Dendritic cell treated with granulocyte-macrophage colony-stimulating factor and Interleukin-4, amounts not matched to agents 40 ng/mL and 50 ng/mL, for 4 days (primary cell): ENCODE results near the gene CNOT4.

Experiments used
- H3K27ac Mint-ChIP-seq: one replicate; pipeline ENCODE4 v1.8.0; 2022; ENCODE audit warnings: mild to moderate bottlenecking, mixed read lengths
- H3K27me3 Mint-ChIP-seq: one replicate; pipeline ENCODE4 v1.8.0; 2022; ENCODE audit warnings: mild to moderate bottlenecking, mixed read lengths
- H3K36me3 Mint-ChIP-seq: one replicate; pipeline ENCODE4 v1.8.0; 2022; ENCODE audit warnings: low read depth, mixed read lengths
- H3K4me1 Mint-ChIP-seq: one replicate; pipeline ENCODE4 v1.8.0; 2022; ENCODE audit warnings: low read depth, mixed read lengths
- H3K4me3 Mint-ChIP-seq: one replicate; pipeline ENCODE4 v1.8.0; 2022; ENCODE audit warnings: mild to moderate bottlenecking, moderate library complexity, mixed read lengths
- H3K9me3 Mint-ChIP-seq: one replicate; pipeline ENCODE4 v1.8.0; 2022; ENCODE audit warnings: mixed read lengths
- intact Hi-C: fragments of 100-400 bp; cut with micrococcal nuclease; formaldehyde crosslinking; loops from one replicate; pipeline ENCODE4 v1.15.0; 2022

CNOT4 gene

GRCh38 chr7:135389971-135390370, 119.9 kb downstream of the CNOT4 start:
- H3K36me3 Mint-ChIP-seq: peaks cover 22% of the 10 kb centered on the region
- H3K9me3 Mint-ChIP-seq: no peaks in the 10 kb centered on the region
- no peak overlapping the region for H3K27ac Mint-ChIP-seq
- intact Hi-C loops: no loop called here
- no peak overlapping the region for H3K4me3 Mint-ChIP-seq
- H3K4me1 Mint-ChIP-seq: no peaks in the 10 kb centered on the region
- no peaks in the 10 kb centered on the region for H3K27me3 Mint-ChIP-seq

GRCh38 chr7:135388616-135389015, 121.3 kb downstream of the CNOT4 start:
- intact Hi-C loops: no loop called here
- H3K9me3 Mint-ChIP-seq: no peaks in the 10 kb centered on the region
- no peak overlapping the region for H3K4me3 Mint-ChIP-seq
- H3K27me3 Mint-ChIP-seq: no peaks in the 10 kb centered on the region
- peaks cover 8% of the 10 kb centered on the region for H3K36me3 Mint-ChIP-seq
- no peaks in the 10 kb centered on the region for H3K4me1 Mint-ChIP-seq
- H3K27ac Mint-ChIP-seq: no peak overlapping the region

DNA sequence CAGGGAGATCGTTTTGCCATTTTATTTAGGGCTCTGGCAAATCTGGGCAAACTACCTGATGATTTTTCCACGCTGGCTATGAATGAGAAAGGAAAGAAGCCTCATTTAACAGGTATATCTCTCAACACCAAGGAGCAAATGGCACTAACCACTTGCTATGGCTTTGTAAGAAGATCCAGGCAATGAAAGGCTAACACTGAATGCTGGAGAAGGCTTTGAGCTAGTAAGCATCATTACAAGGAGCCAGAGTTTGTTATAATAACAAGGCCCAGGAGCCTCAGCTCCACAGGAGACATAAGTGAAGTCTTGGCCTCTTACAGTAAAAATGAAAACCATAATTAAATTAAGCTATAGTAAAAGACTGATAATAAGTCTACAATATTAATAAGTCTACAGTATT, 123.1 kb downstream of the CNOT4 start:
- no peaks in the 10 kb centered on the region for H3K27me3 Mint-ChIP-seq

GRCh38 chr7:135386181-135386580, 123.7 kb downstream of the CNOT4 start:
- intact Hi-C loops: no loop called here
- Mint-ChIP-seq H3K9me3 (no peaks in the 10 kb centered on the region), H3K36me3 (peaks cover under 1% of the 10 kb centered on the region), H3K4me3 (no peak overlapping the region), H3K4me1 (no peaks in the 10 kb centered on the region), H3K27ac (no peak overlapping the region), H3K27me3 (no peaks in the 10 kb centered on the region)

More for the DNA sequence above, 123.1 kb downstream of the CNOT4 start:
- Mint-ChIP-seq H3K27ac (no peak overlapping the region), H3K36me3 (peaks cover 6% of the 10 kb centered on the region), H3K4me1 (no peaks in the 10 kb centered on the region), H3K4me3 (no peak overlapping the region), H3K9me3 (no peaks in the 10 kb centered on the region)
- intact Hi-C loops: no loop called here

GRCh38 chr7:135385209-135385608, 124.7 kb downstream of the CNOT4 start:
- Mint-ChIP-seq H3K9me3 (no peaks in the 10 kb centered on the region), H3K36me3 (no peaks in the 10 kb centered on the region), H3K27me3 (no peaks in the 10 kb centered on the region), H3K27ac (no peak overlapping the region), H3K4me1 (no peaks in the 10 kb centered on the region), H3K4me3 (no peak overlapping the region)
- intact Hi-C loops: no loop called here

GRCh38 chr7:135383525-135384175, 126.3 kb downstream of the CNOT4 start:
- Mint-ChIP-seq H3K27me3 (no peaks in the 10 kb centered on the region), H3K36me3 (peaks cover 4% of the 10 kb centered on the region), H3K4me1 (no peaks in the 10 kb centered on the region), H3K27ac (no peak overlapping the region), H3K9me3 (no peaks in the 10 kb centered on the region), H3K4me3 (no peak overlapping the region)
- intact Hi-C loops: no loop called here

DNA sequence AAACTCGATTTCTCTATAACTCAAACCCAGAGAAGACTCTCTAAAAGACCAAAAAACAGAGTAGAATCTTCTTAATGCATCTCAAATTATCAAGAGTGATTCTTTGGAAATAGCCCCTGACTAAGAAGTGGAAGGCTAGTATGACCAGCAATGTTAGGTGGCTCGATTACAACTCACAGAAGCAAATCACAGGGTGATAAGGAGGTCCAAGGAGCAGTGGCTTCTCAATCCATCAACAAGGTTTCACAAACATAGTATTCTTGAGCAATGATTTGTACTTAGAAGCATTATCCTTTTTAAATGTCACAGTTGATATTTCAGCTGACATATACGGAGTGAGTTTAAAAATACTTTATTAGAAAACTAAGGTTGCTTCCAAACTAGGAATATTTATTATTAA, 127.7 kb downstream of the CNOT4 start:
- intact Hi-C loops: no loop called here
- peaks cover 11% of the 10 kb centered on the region for H3K36me3 Mint-ChIP-seq
- H3K27ac Mint-ChIP-seq: no peak overlapping the region
- H3K4me3 Mint-ChIP-seq: no peak overlapping the region
- no peaks in the 10 kb centered on the region for H3K9me3 Mint-ChIP-seq
- no peaks in the 10 kb centered on the region for H3K4me1 Mint-ChIP-seq
- H3K27me3 Mint-ChIP-seq: no peaks in the 10 kb centered on the region

GRCh38 chr7:135381369-135381768, 128.5 kb downstream of the CNOT4 start:
- Mint-ChIP-seq H3K4me3 (no peak overlapping the region), H3K9me3 (no peaks in the 10 kb centered on the region), H3K27me3 (no peaks in the 10 kb centered on the region), H3K36me3 (peaks cover 11% of the 10 kb centered on the region), H3K27ac (no peak overlapping the region), H3K4me1 (no peaks in the 10 kb centered on the region)
- intact Hi-C loops: no loop called here

- H3K27ac Mint-ChIP-seq: no peak overlapping the region
- peaks cover 17% of the 10 kb centered on the region for H3K36me3 Mint-ChIP-seq
- no peaks in the 10 kb centered on the region for H3K4me1 Mint-ChIP-seq
- H3K4me3 Mint-ChIP-seq: no peak overlapping the region
- H3K9me3 Mint-ChIP-seq: no peaks in the 10 kb centered on the region
- H3K27me3 Mint-ChIP-seq: no peaks in the 10 kb centered on the region
- intact Hi-C loops: no loop called here
Observed at GRCh38 chr7:135380351-135380750, 129.6 kb downstream of the CNOT4 start.

GRCh38 chr7:135377171-135377570, 132.7 kb downstream of the CNOT4 start:
- no peaks in the 10 kb centered on the region for H3K9me3 Mint-ChIP-seq
- no peak overlapping the region for H3K4me3 Mint-ChIP-seq
- H3K36me3 Mint-ChIP-seq: peaks cover 17% of the 10 kb centered on the region
- no peaks in the 10 kb centered on the region for H3K4me1 Mint-ChIP-seq
- intact Hi-C loops: no loop called here
- no peaks in the 10 kb centered on the region for H3K27me3 Mint-ChIP-seq
- H3K27ac Mint-ChIP-seq: no peak overlapping the region

DNA sequence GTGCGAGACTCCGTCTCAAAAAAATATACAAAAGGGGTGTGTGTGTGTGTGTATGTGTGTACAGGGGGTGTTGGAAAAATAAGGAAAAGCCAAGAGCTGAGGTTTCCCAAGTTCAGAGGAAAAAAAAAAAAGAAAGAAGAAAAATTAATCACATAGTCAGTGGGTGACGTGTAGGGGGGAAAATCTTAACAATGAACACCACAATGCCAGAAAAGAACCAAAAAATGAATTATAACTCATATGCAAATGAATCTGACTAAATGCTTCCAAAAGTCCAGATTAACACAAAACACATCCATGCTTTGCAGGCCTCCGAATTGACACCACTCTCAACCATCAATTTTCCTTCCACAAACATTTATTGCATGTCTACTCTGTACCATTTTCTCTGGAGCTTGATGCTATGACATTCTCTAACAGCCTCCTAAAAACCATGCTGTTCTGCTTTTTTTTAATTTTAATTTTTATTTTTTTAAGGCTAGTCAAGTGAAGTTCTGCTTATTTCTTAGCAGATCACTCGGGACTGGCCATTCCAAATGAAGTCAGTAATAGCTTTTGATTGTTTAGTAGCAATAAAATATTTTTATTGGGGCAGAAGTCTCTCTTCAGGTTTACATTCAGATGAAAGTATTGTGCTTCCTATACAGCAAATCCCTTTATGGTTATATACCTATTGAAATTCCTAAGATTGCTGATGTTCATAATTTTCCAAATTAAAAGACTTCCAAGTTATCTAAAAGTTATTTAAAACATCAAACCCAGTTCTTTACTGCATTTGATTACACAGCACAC, 133.8 kb downstream of the CNOT4 start:
- no peak overlapping the region for H3K4me3 Mint-ChIP-seq
- intact Hi-C loops: no loop called here
- H3K36me3 Mint-ChIP-seq: peaks cover 17% of the 10 kb centered on the region
- H3K27me3 Mint-ChIP-seq: no peaks in the 10 kb centered on the region
- H3K27ac Mint-ChIP-seq: no peak overlapping the region
- no peaks in the 10 kb centered on the region for H3K4me1 Mint-ChIP-seq
- no peaks in the 10 kb centered on the region for H3K9me3 Mint-ChIP-seq

- Mint-ChIP-seq H3K27ac (no peak overlapping the region), H3K27me3 (no peaks in the 10 kb centered on the region), H3K36me3 (peaks cover 24% of the 10 kb centered on the region), H3K9me3 (no peaks in the 10 kb centered on the region), H3K4me1 (peaks cover 4% of the 10 kb centered on the region), H3K4me3 (no peak overlapping the region)
- intact Hi-C loops: no loop called here
Observed at GRCh38 chr7:135374736-135375135, 135.2 kb downstream of the CNOT4 start.

DNA sequence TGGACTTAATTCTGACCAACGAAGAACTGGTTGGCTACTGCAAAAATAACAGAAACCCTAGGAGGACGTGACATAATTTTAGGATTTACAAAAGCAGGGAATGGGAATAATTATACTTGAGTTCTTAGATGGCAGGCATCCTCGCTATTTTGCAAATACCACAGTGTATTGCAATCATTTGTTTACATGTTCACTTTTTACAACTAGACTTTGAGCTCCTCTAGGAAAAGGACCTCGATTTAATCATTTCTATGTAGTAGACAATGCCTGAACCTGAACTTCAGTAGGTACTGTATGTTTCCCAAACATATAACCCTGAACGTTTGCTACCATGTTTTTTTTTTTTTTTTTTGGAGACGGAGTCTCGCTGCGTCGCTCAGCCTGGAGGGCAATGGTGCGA, 137.7 kb downstream of the CNOT4 start:
- intact Hi-C loops: no loop called here
- H3K27me3 Mint-ChIP-seq: no peaks in the 10 kb centered on the region
- peaks cover 19% of the 10 kb centered on the region for H3K36me3 Mint-ChIP-seq
- no peak overlapping the region for H3K27ac Mint-ChIP-seq
- H3K4me3 Mint-ChIP-seq: no peak overlapping the region
- H3K9me3 Mint-ChIP-seq: no peaks in the 10 kb centered on the region
- H3K4me1 Mint-ChIP-seq: peaks cover 4% of the 10 kb centered on the region

- no peaks in the 10 kb centered on the region for H3K27me3 Mint-ChIP-seq
- H3K27ac Mint-ChIP-seq: no peak overlapping the region
- H3K36me3 Mint-ChIP-seq: peaks cover 15% of the 10 kb centered on the region
- intact Hi-C loops: no loop called here
- H3K4me1 Mint-ChIP-seq: peaks cover 4% of the 10 kb centered on the region
- H3K9me3 Mint-ChIP-seq: no peaks in the 10 kb centered on the region
- no peak overlapping the region for H3K4me3 Mint-ChIP-seq
Observed at GRCh38 chr7:135370656-135371055, 139.2 kb downstream of the CNOT4 start.

- peaks cover 4% of the 10 kb centered on the region for H3K4me1 Mint-ChIP-seq
- no peaks in the 10 kb centered on the region for H3K27me3 Mint-ChIP-seq
- H3K4me3 Mint-ChIP-seq: no peak overlapping the region
- no peak overlapping the region for H3K27ac Mint-ChIP-seq
- H3K9me3 Mint-ChIP-seq: no peaks in the 10 kb centered on the region
- peaks cover 12% of the 10 kb centered on the region for H3K36me3 Mint-ChIP-seq
- intact Hi-C loops: no loop called here
Observed at GRCh38 chr7:135369405-135369804, 140.5 kb downstream of the CNOT4 start.
